Stimulated activated naive CD8-positive, alpha-beta T cell treated with anti-CD3 and anti-CD28 coated beads, Interleukin-15, Interleukin-2, amounts not matched to agents 100 ng/mL and 50 ng/mL, for 24 hours (primary cell): ENCODE data around the gene SLC35C1.

Source experiments
- H3K27ac Mint-ChIP-seq: one replicate; pipeline ENCODE4 v1.8.0; 2021; ENCODE audit warnings: mild to moderate bottlenecking, mixed read lengths
- H3K27me3 Mint-ChIP-seq: one replicate; pipeline ENCODE4 v1.8.0; 2021; ENCODE audit warnings: mixed read lengths
- H3K36me3 Mint-ChIP-seq: one replicate; pipeline ENCODE4 v1.8.0; 2021; ENCODE audit warnings: low read depth, mixed read lengths
- H3K4me1 Mint-ChIP-seq: one replicate; pipeline ENCODE4 v1.8.0; 2021; ENCODE audit warnings: low read depth, mixed read lengths
- H3K4me3 Mint-ChIP-seq: one replicate; pipeline ENCODE4 v1.8.0; 2021; ENCODE audit warnings: mild to moderate bottlenecking, mixed read lengths
- H3K9me3 Mint-ChIP-seq: one replicate; pipeline ENCODE4 v1.8.0; 2021; ENCODE audit warnings: mixed read lengths

Gene SLC35C1

GRCh38 chr11:45773786-45774655 lies 30.9 kb upstream of the SLC35C1 start:
- Mint-ChIP-seq H3K36me3 (no peaks in the 10 kb centered on the region), H3K27me3 (peaks cover 5% of the 10 kb centered on the region), H3K27ac (no peak overlapping the region), H3K4me3 (no peak overlapping the region), H3K9me3 (no peaks in the 10 kb centered on the region), H3K4me1 (peaks cover 16% of the 10 kb centered on the region)

- H3K27ac Mint-ChIP-seq = no peak overlapping the region
- no peaks in the 10 kb centered on the region for H3K9me3 Mint-ChIP-seq
- peaks cover 3% of the 10 kb centered on the region for H3K27me3 Mint-ChIP-seq
- no peaks in the 10 kb centered on the region for H3K36me3 Mint-ChIP-seq
- H3K4me1 Mint-ChIP-seq = peaks cover 16% of the 10 kb centered on the region
- H3K4me3 Mint-ChIP-seq = no peak overlapping the region
Measured at GRCh38 chr11:45774786-45775185, 30.2 kb upstream of the SLC35C1 start.

DNA sequence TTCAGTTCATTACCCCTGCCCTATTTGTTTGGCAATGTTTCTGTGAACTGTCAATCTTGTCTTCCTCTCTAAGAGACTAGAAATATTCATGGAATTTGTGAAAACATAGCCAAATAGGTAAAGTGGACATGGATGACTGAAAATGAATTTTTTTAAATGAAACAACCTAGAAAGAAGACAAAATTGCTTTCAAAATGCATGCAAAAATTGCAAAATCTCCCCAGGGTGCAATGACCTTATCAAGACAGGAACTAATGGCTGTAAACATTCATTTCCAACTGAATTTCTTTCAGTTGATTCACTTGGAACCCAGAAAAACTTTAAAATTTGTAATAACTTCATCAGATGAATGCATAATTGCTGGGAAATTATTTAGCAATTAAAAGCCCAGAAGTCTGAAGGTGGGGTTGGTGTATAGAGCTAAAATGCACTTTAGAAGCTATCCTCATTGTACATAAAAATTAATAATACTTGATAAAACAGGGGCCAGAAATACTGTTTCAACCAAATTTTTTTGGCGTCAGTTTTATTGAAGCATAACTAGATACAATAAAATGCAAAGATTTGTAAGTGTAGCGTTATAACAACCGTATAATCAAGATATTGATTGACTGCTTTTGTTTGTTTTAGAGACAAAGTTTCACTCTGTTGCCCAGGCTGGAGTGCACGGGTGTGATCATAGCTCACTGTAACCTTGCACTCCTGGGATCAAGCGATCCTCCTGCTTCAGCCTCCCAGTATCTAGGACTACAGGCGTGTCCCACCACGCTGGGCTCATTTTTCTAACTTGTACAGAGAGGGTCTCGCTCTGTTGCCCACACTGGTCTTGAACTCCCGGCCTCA lies 27.6 kb upstream of the SLC35C1 start:
- no peaks in the 10 kb centered on the region for H3K9me3 Mint-ChIP-seq
- no peak overlapping the region for H3K4me3 Mint-ChIP-seq
- no peak overlapping the region for H3K27ac Mint-ChIP-seq
- peaks cover 6% of the 10 kb centered on the region for H3K27me3 Mint-ChIP-seq
- H3K36me3 Mint-ChIP-seq = no peaks in the 10 kb centered on the region
- H3K4me1 Mint-ChIP-seq = peaks cover under 1% of the 10 kb centered on the region

- no peak overlapping the region for H3K27ac Mint-ChIP-seq
- no peak overlapping the region for H3K4me3 Mint-ChIP-seq
- H3K27me3 Mint-ChIP-seq = peaks cover 6% of the 10 kb centered on the region
- no peaks in the 10 kb centered on the region for H3K9me3 Mint-ChIP-seq
- H3K36me3 Mint-ChIP-seq = no peaks in the 10 kb centered on the region
- H3K4me1 Mint-ChIP-seq = no peaks in the 10 kb centered on the region
Measured at GRCh38 chr11:45778341-45778740, 26.6 kb upstream of the SLC35C1 start.

- Mint-ChIP-seq H3K27ac (no peak overlapping the region), H3K4me3 (no peak overlapping the region), H3K27me3 (peaks cover 10% of the 10 kb centered on the region), H3K9me3 (no peaks in the 10 kb centered on the region), H3K36me3 (no peaks in the 10 kb centered on the region), H3K4me1 (no peaks in the 10 kb centered on the region)
Measured at GRCh38 chr11:45779602-45780001, 25.3 kb upstream of the SLC35C1 start.

- Mint-ChIP-seq H3K9me3 (peaks cover 13% of the 10 kb centered on the region), H3K27me3 (peaks cover 36% of the 10 kb centered on the region), H3K27ac (no peak overlapping the region), H3K36me3 (peaks cover 5% of the 10 kb centered on the region), H3K4me1 (no peaks in the 10 kb centered on the region), H3K4me3 (no peak overlapping the region)
Measured at GRCh38 chr11:45786272-45786671, 18.7 kb upstream of the SLC35C1 start.

DNA sequence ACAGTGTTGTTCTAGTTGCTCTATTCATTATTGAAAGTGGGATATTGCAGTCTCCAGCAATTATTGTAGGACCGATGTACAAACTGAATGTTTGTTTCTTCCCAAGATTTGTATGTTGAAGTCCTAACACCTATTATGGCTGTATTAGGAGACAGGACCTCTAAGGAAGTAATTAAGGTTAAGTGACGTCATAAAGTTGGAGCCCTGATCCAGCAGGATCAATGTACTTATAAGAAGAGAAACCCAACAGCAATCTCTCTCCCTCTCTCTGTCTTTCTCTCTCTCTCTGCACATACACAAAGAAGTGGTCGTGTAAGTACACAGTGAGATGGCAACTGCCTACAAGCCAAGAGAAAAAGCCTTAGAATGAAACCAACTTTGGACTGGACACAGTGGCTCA lies 16.1 kb upstream of the SLC35C1 start:
- Mint-ChIP-seq H3K36me3 (peaks cover 5% of the 10 kb centered on the region), H3K9me3 (peaks cover 13% of the 10 kb centered on the region), H3K27me3 (peaks cover 41% of the 10 kb centered on the region), H3K4me3 (no peak overlapping the region), H3K4me1 (no peaks in the 10 kb centered on the region), H3K27ac (no peak overlapping the region)

- peaks cover 34% of the 10 kb centered on the region for H3K27me3 Mint-ChIP-seq
- H3K4me3 Mint-ChIP-seq = no peak overlapping the region
- no peaks in the 10 kb centered on the region for H3K4me1 Mint-ChIP-seq
- H3K9me3 Mint-ChIP-seq = peaks cover 6% of the 10 kb centered on the region
- peaks cover 5% of the 10 kb centered on the region for H3K36me3 Mint-ChIP-seq
- H3K27ac Mint-ChIP-seq = no peak overlapping the region
Measured at GRCh38 chr11:45791524-45791923, 13.4 kb upstream of the SLC35C1 start.

- H3K27me3 Mint-ChIP-seq = peaks cover 22% of the 10 kb centered on the region
- H3K27ac Mint-ChIP-seq = no peak overlapping the region
- H3K36me3 Mint-ChIP-seq = no peaks in the 10 kb centered on the region
- no peaks in the 10 kb centered on the region for H3K9me3 Mint-ChIP-seq
- no peak overlapping the region for H3K4me3 Mint-ChIP-seq
- no peaks in the 10 kb centered on the region for H3K4me1 Mint-ChIP-seq
Measured at GRCh38 chr11:45794169-45794568, 10.8 kb upstream of the SLC35C1 start.

DNA sequence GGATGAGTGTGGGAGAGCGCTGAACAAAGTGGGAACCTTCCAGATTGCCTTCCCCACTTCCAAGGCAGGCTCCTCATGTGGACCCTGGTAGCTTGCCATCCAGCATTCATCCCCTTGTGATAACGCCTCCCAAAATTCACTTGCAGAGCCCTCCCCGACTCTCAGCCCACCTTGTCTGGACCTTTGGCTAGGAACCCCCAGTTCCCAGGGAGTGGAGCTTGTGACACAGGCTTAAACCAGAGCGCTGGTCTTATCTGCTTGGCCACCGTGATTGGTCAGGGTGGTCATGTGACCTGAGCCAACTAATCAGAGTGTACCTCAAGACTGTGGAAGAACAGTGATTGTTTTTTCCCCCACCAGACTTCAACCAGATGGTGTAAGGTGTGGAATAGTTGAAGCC lies 9.6 kb upstream of the SLC35C1 start:
- Mint-ChIP-seq H3K9me3 (no peaks in the 10 kb centered on the region), H3K36me3 (no peaks in the 10 kb centered on the region), H3K27ac (no peak overlapping the region), H3K4me1 (no peaks in the 10 kb centered on the region), H3K27me3 (peaks cover 14% of the 10 kb centered on the region), H3K4me3 (no peak overlapping the region)

DNA sequence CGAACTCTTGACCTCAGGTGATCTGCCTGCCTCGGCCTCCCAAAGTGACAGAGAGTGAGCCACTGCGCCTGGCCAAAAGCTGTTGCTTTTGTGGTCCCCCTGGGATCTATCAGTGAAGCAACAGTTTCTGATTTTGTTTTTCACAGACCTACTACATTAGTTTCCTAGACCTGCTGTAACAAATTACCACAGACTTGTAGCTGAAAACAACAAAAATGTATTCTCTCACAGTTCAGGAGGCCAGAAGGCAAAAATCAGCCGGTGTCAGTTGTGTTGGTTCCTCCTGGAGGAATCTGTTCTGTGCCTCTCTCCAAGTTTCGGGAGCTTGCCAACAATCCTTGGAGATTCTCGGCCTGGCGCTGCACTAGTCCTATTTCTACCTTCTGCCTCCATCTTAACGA lies 8.5 kb upstream of the SLC35C1 start:
- H3K4me3 Mint-ChIP-seq = no peak overlapping the region
- peaks cover 10% of the 10 kb centered on the region for H3K27me3 Mint-ChIP-seq
- H3K9me3 Mint-ChIP-seq = no peaks in the 10 kb centered on the region
- no peak overlapping the region for H3K27ac Mint-ChIP-seq
- no peaks in the 10 kb centered on the region for H3K36me3 Mint-ChIP-seq
- no peaks in the 10 kb centered on the region for H3K4me1 Mint-ChIP-seq

DNA sequence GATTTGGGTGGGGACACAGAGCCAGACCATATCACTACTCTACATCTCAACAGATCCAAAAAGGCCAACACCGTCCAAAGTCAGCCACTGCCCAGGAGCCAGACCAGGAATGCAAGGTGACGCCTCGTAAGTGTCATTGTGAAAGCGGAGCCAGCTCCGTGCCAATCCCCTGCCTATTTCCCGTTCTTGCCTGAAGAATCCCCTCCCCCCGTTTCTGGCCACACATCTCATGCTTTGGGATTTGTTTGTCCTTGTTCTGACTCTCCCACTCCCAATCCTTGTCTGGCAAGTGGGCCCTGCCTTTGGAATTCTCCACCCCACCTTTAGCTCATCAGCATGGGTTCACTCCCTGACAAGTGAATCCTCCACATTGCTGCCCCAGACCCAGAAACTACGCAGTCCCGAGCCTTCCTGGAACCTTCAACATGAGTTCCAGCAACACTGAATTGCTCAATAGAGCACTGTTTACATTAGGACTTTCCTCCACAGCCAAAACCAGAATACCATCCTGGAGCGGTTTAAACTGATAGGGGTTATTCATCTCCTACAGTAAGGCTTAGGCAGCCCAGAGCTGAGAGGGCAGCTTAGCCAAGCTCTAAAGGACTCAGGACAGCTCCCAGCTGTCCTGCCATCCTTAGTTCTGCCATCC lies 6.0 kb upstream of the SLC35C1 start:
- no peak overlapping the region for H3K4me3 Mint-ChIP-seq
- H3K36me3 Mint-ChIP-seq = no peaks in the 10 kb centered on the region
- no peak overlapping the region for H3K27ac Mint-ChIP-seq
- no peaks in the 10 kb centered on the region for H3K9me3 Mint-ChIP-seq
- H3K4me1 Mint-ChIP-seq = peaks cover 3% of the 10 kb centered on the region
- H3K27me3 Mint-ChIP-seq = peaks cover 6% of the 10 kb centered on the region

GRCh38 chr11:45799562-45799961 lies 5.4 kb upstream of the SLC35C1 start:
- Mint-ChIP-seq H3K4me1 (peaks cover 3% of the 10 kb centered on the region), H3K36me3 (no peaks in the 10 kb centered on the region), H3K4me3 (no peak overlapping the region), H3K27ac (no peak overlapping the region), H3K27me3 (no peaks in the 10 kb centered on the region), H3K9me3 (no peaks in the 10 kb centered on the region)

DNA sequence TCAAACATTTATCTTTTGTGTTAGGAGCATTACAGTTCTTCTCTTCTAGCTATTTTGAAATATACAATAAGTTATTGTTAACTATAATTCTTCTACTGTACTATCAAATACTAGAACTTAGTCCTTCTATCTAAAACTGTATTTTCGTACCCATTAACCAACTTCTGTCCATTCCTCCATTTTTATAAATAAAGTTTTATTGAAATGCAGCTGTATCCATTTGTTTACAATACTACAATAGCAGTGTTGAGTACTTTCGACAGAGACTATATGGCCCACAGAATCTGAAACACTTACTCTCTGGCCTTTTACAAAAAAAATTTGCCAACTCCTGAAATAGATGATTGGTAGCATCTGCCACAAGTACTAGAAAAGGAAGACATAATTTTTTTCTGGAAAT lies 4.7 kb upstream of the SLC35C1 start:
- no peaks in the 10 kb centered on the region for H3K36me3 Mint-ChIP-seq
- H3K9me3 Mint-ChIP-seq = no peaks in the 10 kb centered on the region
- H3K27ac Mint-ChIP-seq = no peak overlapping the region
- H3K4me3 Mint-ChIP-seq = no peak overlapping the region
- H3K4me1 Mint-ChIP-seq = peaks cover 3% of the 10 kb centered on the region
- H3K27me3 Mint-ChIP-seq = no peaks in the 10 kb centered on the region

- no peaks in the 10 kb centered on the region for H3K36me3 Mint-ChIP-seq
- H3K27ac Mint-ChIP-seq = no peak overlapping the region
- no peaks in the 10 kb centered on the region for H3K9me3 Mint-ChIP-seq
- H3K27me3 Mint-ChIP-seq = no peaks in the 10 kb centered on the region
- H3K4me1 Mint-ChIP-seq = peaks cover 13% of the 10 kb centered on the region
- H3K4me3 Mint-ChIP-seq = no peak overlapping the region
Measured at GRCh38 chr11:45801723-45802315, 3.1 kb upstream of the SLC35C1 start.
